IPS-20b (cell line): ENCODE data around the gene FUT7.

Experiments used
- H3K27ac ChIP-seq: one replicate; pipeline ENCODE4 v1.5.1; 2013; ENCODE audit warnings: low read length
- H3K27me3 ChIP-seq: 2 replicates; pipeline ENCODE4 v1.6.1; 2013; ENCODE audit warnings: mild to moderate bottlenecking, low read length, inconsistent platforms; ENCODE audit not compliant: insufficient read depth
- H3K36me3 ChIP-seq: 2 replicates; pipeline ENCODE4 v1.6.1; 2013; ENCODE audit warnings: low read depth, mild to moderate bottlenecking, inconsistent platforms, low read length, moderate library complexity; ENCODE audit not compliant: insufficient read depth
- H3K4me1 ChIP-seq: 2 replicates; pipeline ENCODE4 v1.6.1; 2013; ENCODE audit warnings: mild to moderate bottlenecking, control low read depth, inconsistent platforms, low read length, moderate library complexity; ENCODE audit not compliant: insufficient read depth
- H3K4me3 ChIP-seq: 2 replicates; pipeline ENCODE4 v1.5.1; 2013; ENCODE audit warnings: mild to moderate bottlenecking, low read length, inconsistent platforms
- H3K9ac ChIP-seq: 2 replicates; pipeline ENCODE4 v1.6.1; 2013; ENCODE audit warnings: low read depth, mild to moderate bottlenecking, inconsistent platforms, low read length, moderate library complexity
- H3K9me3 ChIP-seq: 2 replicates; pipeline ENCODE4 v1.6.1; 2013; ENCODE audit warnings: mild to moderate bottlenecking, low read depth, low read length, inconsistent platforms; ENCODE audit not compliant: insufficient read depth

The FUT7 gene

DNA sequence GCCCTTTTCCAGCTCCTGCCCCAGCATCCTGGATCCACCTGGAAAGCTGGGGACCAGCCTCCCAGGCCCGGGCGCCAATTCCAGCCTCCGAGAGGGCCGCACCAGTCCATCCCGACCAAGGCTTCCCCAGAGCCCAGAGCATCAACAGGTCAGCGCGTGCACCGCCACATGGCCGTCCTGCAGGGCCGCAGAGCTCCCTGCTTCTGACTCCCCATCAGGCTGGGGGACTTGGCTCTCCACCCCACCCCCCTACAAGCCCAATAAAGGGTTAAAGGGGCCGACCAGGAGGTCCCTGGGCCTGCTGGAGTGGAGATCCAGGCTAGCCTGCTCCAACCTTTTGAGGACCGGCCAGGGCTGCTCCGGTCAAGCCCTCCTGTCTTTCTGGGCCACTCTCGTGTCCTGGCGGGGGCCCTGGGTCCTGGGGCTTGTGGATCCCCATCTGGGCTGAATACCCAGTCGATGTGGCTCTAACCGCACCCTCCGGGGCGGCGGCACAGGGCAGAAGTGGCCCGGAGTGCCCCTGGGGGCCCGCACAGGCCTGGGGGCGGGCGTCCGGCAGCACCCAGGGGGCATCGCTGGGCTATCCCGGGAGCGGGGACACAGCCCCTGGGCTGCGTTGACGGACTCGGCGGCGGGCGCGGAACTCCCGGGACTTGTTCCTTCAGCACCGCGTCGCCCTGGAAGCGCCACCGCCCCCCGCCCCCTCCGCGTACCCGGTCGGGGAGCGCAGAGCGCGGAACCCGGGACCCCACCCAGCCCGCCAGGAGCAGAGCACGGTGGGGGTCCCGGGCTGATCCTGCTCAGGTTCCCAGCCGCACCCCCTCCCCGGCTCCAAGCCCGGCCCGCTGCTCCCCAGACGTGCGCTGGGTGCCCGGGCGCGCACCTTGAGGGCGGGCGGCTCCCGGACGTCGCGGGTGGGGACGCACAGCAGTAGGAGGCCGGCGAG lies 21.4 kb upstream of the FUT7 start:
- H3K36me3 ChIP-seq, result no peaks in the 10 kb centered on the region
- peak overlapping the region; percentile 49; the same call in 1 of the 2 replicates for H3K4me3 ChIP-seq
- no peak overlapping the region for H3K27ac ChIP-seq
- no peaks in the 10 kb centered on the region for H3K4me1 ChIP-seq
- no peaks in the 10 kb centered on the region for H3K9me3 ChIP-seq
- peaks cover 82% of the 10 kb centered on the region for H3K27me3 ChIP-seq
- no peak overlapping the region for H3K9ac ChIP-seq

DNA sequence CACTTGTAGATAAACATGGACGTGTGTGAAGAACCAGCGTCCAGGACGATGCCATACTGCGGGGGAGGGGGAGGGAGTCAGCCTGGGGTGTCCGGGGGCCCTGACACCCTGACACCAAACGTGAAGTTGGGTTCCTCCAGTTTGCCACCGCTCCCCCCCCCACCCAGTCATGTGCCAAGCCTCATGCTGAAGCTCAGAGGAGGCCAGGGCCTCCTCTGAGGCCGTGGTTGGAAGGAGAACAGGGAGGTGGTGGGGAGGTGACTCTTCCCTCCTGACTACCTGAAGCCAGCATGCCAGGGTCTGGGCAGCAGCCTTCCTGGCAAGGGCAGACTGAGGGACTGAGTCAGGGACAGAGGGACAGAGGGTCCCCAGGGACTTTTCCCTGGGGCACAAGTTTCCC lies 20.4 kb upstream of the FUT7 start:
- H3K27me3 ChIP-seq, result peaks cover 91% of the 10 kb centered on the region
- H3K9ac ChIP-seq, result no peak overlapping the region
- H3K27ac ChIP-seq, result no peak overlapping the region
- no peaks in the 10 kb centered on the region for H3K36me3 ChIP-seq
- no peaks in the 10 kb centered on the region for H3K4me1 ChIP-seq
- H3K9me3 ChIP-seq, result no peaks in the 10 kb centered on the region
- no peak overlapping the region for H3K4me3 ChIP-seq

DNA sequence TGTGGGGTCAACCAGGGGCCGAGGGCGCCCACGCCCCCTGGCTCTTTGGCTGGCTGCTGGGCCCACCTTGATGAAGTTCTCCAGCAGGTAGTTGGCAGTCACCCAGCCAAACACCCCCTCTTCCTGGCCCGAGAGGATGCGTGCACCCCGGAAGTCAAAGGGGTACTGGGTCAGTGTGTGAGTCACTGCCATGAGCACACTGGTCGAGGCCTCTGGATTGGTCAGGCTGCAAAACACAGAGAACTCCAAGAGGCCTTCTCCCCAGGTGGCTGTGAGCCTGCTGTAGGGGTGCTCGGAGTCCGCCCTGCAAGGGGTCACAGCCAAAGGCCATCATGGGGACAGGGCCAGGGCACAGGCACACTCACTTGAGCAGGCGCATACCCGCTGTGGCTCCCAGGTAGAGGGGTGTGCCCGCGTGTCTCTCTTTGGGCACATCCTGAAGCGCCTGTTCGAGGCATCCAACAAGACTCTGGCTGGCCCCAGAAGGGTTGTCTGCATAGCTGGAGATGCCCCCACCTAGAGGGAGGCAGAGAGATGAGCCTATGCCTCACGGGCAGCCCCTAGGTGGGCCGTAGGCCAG lies 19.3 kb upstream of the FUT7 start:
- Histone ChIP-seq H3K4me1 (no peaks in the 10 kb centered on the region), H3K4me3 (no peak overlapping the region), H3K27me3 (peaks cover 92% of the 10 kb centered on the region), H3K9ac (no peak overlapping the region), H3K9me3 (no peaks in the 10 kb centered on the region), H3K36me3 (no peaks in the 10 kb centered on the region), H3K27ac (no peak overlapping the region)

DNA sequence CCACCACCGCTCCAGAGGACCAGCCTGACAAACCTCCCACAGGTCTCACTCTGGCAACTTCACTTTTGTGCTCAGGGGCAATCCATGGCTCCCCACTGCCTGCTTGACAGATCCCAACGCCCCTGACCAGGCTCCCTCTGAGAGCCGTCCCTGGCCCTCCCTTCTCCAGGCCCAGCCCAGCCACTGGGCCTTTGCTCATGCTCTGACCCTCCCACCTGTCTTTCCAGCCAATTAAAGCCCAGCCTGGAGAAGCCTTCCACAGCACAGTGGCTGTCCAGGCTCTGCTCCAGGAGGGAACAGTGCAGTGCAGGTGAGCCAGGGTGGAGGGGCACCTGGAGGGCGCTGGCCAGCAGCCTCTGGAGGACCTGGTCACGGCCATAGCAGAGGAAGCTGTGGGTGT lies 18.7 kb upstream of the FUT7 start:
- Histone ChIP-seq H3K4me1 (no peaks in the 10 kb centered on the region), H3K27ac (no peak overlapping the region), H3K9ac (no peak overlapping the region), H3K4me3 (no peak overlapping the region), H3K27me3 (peaks cover 86% of the 10 kb centered on the region), H3K36me3 (no peaks in the 10 kb centered on the region), H3K9me3 (no peaks in the 10 kb centered on the region)

DNA sequence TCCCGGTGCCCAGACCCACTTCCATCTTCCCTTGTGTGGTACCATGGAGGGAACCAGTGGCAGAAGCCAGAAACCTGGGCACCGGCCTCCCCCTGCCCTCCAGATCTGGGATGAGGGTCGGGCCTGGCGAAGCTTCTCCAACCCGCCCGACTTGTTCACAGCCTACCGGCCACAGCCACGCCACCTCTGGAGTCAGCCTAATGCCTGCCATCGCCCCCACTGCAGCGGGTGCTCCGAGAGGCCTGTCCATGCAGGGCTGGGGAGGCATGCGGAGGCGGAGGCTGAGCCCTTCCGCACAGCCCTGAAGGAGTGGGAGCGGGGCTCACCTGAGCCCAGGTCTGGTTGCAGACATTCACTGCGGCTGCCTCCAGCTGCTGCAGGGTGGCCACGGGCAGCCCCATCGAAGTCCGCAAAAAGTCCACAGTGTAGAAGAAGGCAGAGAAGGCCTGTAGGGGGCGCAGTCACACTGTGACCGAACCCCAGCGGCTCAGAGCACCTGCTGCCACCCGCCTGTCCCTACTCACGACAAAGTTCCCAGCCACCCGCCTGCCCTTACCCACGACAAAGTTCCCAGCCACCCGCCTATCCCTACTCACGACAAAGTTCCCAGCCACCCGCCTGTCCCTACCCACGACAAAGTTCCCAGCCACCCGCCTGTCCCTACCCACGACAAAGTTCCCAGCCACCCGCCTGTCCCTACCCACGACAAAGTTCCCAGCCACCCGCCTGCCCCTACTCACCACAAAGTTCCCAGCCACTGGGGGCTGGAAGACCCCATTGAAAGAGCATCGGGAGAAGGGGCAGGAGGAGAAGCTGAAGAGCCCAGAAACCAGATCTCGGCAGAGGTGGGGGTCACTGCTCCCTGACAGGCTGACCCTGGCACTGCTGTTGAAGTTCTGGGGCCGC lies 17.9 kb upstream of the FUT7 start:
- Histone ChIP-seq H3K9ac (no peak overlapping the region), H3K36me3 (no peaks in the 10 kb centered on the region), H3K9me3 (no peaks in the 10 kb centered on the region), H3K27ac (no peak overlapping the region), H3K4me1 (no peaks in the 10 kb centered on the region), H3K27me3 (peaks cover 86% of the 10 kb centered on the region), H3K4me3 (no peak overlapping the region)

DNA sequence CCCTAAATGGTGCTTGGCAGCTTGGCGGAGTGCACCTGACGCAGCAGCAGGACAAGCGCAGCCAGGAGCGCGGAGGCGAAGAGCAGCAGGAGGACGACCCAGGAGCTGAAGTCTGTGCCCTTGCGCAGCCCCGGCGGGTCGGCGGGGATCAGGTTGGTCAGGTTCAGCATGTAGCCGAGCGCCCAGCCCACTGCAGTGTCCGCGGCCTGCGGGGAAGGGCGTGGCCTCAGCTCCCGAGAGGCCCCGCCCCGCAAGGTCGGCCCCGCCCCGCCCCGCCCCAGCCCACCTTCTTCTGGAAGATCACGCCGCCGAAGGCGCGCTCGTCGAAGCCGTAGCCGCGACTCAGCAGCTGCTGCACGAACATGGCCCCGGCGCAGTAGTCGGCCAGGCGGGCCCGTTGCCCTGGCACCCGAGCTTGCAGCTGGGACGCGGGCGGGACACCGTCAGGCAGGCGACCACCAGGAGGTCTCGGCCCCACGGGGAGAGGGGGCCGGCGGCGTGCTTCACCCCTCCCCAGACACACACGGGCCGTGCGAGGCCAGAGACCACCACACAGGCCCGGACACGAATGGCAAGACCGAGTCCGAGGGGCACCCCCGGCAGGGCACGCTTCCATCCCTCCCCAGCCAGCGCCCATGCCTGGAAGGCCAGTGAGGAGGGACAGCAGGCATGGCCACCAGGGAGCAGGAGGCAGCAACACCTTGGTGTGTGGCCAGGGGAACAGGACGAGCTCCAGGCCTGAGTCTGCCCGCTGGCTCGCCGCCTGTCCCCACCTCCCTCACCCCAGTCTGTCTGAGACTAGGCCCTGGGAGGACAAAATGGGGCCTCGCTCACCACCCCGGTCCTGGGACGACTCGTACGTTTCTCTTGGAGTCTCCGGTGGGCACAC lies 17.0 kb upstream of the FUT7 start:
- no peaks in the 10 kb centered on the region for H3K4me1 ChIP-seq
- no peaks in the 10 kb centered on the region for H3K36me3 ChIP-seq
- peaks cover 86% of the 10 kb centered on the region for H3K27me3 ChIP-seq
- H3K27ac ChIP-seq, result no peak overlapping the region
- H3K4me3 ChIP-seq, result no peak overlapping the region
- H3K9ac ChIP-seq, result no peak overlapping the region
- H3K9me3 ChIP-seq, result no peaks in the 10 kb centered on the region

- Histone ChIP-seq H3K36me3 (no peaks in the 10 kb centered on the region), H3K27ac (no peak within 1 kb of the TSS), H3K9me3 (no peaks in the 10 kb centered on the region), H3K4me1 (no peaks in the 10 kb centered on the region), H3K27me3 (peaks cover 65% of the 10 kb centered on the region), H3K9ac (no peak within 1 kb of the TSS), H3K4me3 (peak within 1 kb of the TSS; percentile 68)
These were observed 14.3 kb upstream of the FUT7 start, which contains the start of gene NPDC1 for GRCh38 chr9:137046088-137046787. NPDC1 (minus strand) TSS chr9:137046177; CDS start chr9:137045989, 188 bp downstream.

DNA sequence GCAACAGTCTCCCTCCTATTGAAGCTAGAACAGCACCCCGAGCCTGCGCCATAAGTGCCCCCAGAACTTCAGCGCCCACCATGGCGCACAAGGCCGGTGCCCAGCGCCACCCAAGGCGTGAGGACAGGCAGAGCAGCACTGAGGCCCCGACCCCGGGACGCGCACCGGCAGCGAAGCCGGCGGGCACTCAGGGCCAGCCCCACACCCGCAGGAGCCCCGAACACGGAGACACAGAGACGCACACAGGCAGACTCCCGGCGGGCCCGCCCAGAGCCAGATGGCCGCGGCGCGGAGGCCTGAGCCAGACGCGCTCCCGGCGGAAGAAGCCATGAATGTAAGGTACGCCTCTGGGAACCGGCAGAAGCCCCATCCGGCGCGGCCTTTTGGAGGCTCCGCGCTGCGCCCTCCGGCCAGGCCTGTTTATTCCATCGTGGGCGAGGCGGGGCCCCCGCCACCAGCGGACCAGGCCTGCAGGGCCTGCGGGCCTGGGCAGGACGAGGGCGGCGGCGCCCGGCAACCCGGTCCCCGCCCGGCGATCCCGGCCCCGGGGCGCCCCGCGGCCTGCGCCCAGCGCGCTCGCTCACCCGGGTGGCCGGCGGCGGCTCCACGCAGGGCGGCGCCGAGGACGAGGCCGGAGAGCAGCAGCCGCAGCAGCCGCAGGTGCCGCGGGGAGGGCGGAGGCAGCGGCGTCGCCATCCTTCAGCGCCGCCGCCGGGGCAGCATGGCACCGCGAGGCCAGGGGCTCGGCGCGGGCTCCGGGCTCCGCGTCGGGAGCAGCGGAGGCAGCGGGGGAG lies 13.6 kb upstream of the FUT7 start:
- peak overlapping the region; percentile 68 for H3K4me3 ChIP-seq
- H3K9ac ChIP-seq, result no peak overlapping the region
- H3K9me3 ChIP-seq, result no peaks in the 10 kb centered on the region
- no peak overlapping the region for H3K27ac ChIP-seq
- peaks cover 57% of the 10 kb centered on the region for H3K27me3 ChIP-seq
- H3K36me3 ChIP-seq, result no peaks in the 10 kb centered on the region
- no peaks in the 10 kb centered on the region for H3K4me1 ChIP-seq

- H3K27me3 ChIP-seq, result peaks cover 49% of the 10 kb centered on the region
- no peaks in the 10 kb centered on the region for H3K9me3 ChIP-seq
- no peak overlapping the region for H3K9ac ChIP-seq
- peak overlapping the region; percentile 60; the same call in 1 of the 2 replicates for H3K4me3 ChIP-seq
- no peaks in the 10 kb centered on the region for H3K36me3 ChIP-seq
- H3K27ac ChIP-seq, result no peak overlapping the region
- no peaks in the 10 kb centered on the region for H3K4me1 ChIP-seq
These were observed 12.8 kb upstream of the FUT7 start for GRCh38 chr9:137044502-137045177.
